ENCODE data around the gene LGR6. TPM values are rescaled to one million over a fixed set of nuclear protein-coding genes. Genes with fewer than 3 reads are reported as not detected.
A peak's percentile ranks its signal among the peaks of the same experiment; 100 is the strongest.

The LGR6 gene
- total and polyA plus RNA-seq, 10 of the 15 experiments (the other 5 are each of a cell fraction or from before 2014, with no cell fraction given) = not detected

DNA sequence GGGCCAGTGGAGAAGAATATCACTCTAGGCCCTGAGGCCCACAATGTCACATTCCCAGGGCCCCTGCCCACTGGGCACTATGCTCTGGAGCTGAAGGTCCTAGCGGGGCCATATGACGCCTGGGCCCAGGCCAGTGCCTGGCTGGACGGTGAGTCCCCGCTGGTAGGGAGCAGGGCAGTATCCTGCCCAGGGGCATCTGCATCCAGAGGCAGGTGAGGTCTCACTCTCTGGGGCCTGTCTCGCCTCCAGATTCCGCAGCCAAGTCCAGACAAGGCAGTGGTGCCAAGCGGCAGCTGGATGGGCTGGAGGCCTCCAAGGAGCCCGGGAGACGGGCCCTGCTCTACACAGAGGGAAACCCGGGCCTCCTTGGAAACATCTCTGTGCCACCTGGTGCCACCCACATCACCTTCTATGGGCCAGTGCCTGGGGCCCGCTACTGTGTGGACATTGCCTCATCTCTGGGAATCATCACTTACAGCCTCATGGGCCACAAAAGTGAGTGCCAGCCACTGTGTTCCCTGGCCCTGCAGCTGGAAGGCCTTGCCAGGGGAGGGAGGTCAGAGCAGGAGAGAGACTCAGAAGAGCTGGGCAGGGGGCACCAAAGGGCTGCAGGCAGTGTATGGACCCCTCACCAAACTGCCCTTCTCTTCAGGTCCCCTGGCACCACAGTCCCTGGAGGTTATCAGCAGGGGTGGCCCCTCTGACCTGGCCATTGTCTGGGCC, 22.1 kb upstream of the LGR6 start (continued):
- TF ChIP-seq, protein P1, sequence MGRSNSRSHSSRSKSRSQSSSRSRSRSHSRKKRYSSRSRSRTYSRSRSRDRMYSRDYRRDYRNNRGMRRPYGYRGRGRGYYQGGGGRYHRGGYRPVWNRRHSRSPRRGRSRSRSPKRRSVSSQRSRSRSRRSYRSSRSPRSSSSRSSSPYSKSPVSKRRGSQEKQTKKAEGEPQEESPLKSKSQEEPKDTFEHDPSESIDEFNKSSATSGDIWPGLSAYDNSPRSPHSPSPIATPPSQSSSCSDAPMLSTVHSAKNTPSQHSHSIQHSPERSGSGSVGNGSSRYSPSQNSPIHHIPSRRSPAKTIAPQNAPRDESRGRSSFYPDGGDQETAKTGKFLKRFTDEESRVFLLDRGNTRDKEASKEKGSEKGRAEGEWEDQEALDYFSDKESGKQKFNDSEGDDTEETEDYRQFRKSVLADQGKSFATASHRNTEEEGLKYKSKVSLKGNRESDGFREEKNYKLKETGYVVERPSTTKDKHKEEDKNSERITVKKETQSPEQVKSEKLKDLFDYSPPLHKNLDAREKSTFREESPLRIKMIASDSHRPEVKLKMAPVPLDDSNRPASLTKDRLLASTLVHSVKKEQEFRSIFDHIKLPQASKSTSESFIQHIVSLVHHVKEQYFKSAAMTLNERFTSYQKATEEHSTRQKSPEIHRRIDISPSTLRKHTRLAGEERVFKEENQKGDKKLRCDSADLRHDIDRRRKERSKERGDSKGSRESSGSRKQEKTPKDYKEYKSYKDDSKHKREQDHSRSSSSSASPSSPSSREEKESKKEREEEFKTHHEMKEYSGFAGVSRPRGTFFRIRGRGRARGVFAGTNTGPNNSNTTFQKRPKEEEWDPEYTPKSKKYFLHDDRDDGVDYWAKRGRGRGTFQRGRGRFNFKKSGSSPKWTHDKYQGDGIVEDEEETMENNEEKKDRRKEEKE (IDR thresholded peaks at IDR 0.05) = no peak
- no peak for TF ChIP-seq MTA2 (IDR thresholded peaks at IDR 0.05; ENCODE audit: low read depth)
- no peak for TF ChIP-seq RBBP5 (conservative IDR thresholded peaks at IDR 0.05)
- TF ChIP-seq YY1 (IDR thresholded peaks at IDR 0.05; ENCODE audit: low read depth, low read length) = no peak
- TF ChIP-seq NR2C1 (IDR thresholded peaks at IDR 0.05) = no peak

DNA sequence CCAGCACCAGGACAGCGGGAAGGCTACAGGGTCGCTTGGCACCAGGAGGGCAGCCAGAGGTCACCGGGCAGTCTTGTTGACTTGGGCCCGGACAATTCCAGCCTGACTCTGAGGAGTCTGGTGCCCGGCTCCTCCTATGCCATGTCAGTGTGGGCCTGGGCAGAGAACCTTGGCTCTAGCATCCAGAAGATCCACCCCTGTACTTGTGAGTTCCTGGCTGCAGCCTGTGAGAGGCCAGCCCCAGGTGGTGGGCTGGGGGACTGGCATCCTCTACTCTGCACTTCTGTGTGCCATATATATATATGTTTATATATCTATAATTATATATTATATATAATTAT, 21.6 kb upstream of the LGR6 start:
- Histone ChIP-seq H3K4me2 (ENCODE audit: control insufficient read depth, insufficient read depth) (no peak overlapping the region), H3K27ac (ENCODE audit: control insufficient read depth, insufficient read depth) (no peak overlapping the region), H2AFZ (ENCODE audit: control insufficient read depth, low read depth, low read length) (no peak overlapping the region), H3K4me3 (no peak overlapping the region), H3K36me3 (ENCODE audit: control insufficient read depth in 2 of 2, insufficient read depth in 2 of 2, low read length in 1 of 2) (no peaks in the 10 kb centered on the region), H3K9me3 (replicated peaks; ENCODE audit: control insufficient read depth, insufficient read depth, low read length) (no peaks in the 10 kb centered on the region), H3K4me1 (ENCODE audit: control insufficient read depth, insufficient read depth, low read length) (no peaks in the 10 kb centered on the region), H3K27me3 (replicated peaks in 1 of 2; ENCODE audit: control insufficient read depth in 2 of 2, insufficient read depth in 2 of 2, low read length in 1 of 2) (no peaks in the 10 kb centered on the region), H4K20me1 (ENCODE audit: control insufficient read depth, insufficient read depth) (no peaks in the 10 kb centered on the region), H3K79me2 (ENCODE audit: control insufficient read depth, insufficient read depth, low read length) (no peaks in the 10 kb centered on the region), H3K9ac (ENCODE audit: control insufficient read depth, insufficient read depth, low read length) (no peak overlapping the region)
- DNase-seq (ENCODE audit: low read depth, low spot score) (no peak), ATAC-seq (peak; percentile 46; the same call in 2 of the 3 replicates), FAIRE-seq (no peak)
- in situ Hi-C loops (cut with MboI) (no loop called here), intact Hi-C loops (cut with micrococcal nuclease; ENCODE audit: unreplicated experiment) (no loop called here)
- CTCF ChIA-PET = interaction anchor here (2.8 kb wide), 1 partner anchor 17 kb away, joined by 10 read pairs; no protein-coding TSS in a partner anchor
- POLR2A ChIA-PET = no interaction called here
- SMC1A ChIA-PET (ENCODE audit: uncharacterized antibody, unreplicated experiment) = no interaction called here
- no TSS peak for BruUV-seq (replicated peaks)
- RAD21 ChIA-PET (ENCODE audit: unreplicated experiment) = no interaction called here
- 100% methylated on average over 5 of the region's 5 CpGs for WGBS (ENCODE audit: insufficient coverage, insufficient replicate concordance, low lambda C conversion rate, missing lambda C conversion rate)
- TF ChIP-seq, protein P2, sequence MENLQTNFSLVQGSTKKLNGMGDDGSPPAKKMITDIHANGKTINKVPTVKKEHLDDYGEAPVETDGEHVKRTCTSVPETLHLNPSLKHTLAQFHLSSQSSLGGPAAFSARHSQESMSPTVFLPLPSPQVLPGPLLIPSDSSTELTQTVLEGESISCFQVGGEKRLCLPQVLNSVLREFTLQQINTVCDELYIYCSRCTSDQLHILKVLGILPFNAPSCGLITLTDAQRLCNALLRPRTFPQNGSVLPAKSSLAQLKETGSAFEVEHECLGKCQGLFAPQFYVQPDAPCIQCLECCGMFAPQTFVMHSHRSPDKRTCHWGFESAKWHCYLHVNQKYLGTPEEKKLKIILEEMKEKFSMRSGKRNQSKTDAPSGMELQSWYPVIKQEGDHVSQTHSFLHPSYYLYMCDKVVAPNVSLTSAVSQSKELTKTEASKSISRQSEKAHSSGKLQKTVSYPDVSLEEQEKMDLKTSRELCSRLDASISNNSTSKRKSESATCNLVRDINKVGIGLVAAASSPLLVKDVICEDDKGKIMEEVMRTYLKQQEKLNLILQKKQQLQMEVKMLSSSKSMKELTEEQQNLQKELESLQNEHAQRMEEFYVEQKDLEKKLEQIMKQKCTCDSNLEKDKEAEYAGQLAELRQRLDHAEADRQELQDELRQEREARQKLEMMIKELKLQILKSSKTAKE (IDR thresholded peaks at IDR 0.05; ENCODE audit: low read depth, poor library complexity, severe bottlenecking) = no peak
- TF ChIP-seq BRCA1 (IDR thresholded peaks at IDR 0.05; ENCODE audit: low read depth, low read length) (no peak), RFX5 (IDR thresholded peaks at IDR 0.05; ENCODE audit: low read depth, low read length) (no peak), ZNF217 (IDR thresholded peaks at IDR 0.05) (no peak), CBX3 (IDR thresholded peaks at IDR 0.05; ENCODE audit: borderline replicate concordance, low read depth) (no peak), HDAC2 (IDR thresholded peaks at IDR 0.05) (no peak), KLF5 (IDR thresholded peaks at IDR 0.05; ENCODE audit: partially characterized antibody) (no peak)
- TF ChIP-seq, protein P3, sequence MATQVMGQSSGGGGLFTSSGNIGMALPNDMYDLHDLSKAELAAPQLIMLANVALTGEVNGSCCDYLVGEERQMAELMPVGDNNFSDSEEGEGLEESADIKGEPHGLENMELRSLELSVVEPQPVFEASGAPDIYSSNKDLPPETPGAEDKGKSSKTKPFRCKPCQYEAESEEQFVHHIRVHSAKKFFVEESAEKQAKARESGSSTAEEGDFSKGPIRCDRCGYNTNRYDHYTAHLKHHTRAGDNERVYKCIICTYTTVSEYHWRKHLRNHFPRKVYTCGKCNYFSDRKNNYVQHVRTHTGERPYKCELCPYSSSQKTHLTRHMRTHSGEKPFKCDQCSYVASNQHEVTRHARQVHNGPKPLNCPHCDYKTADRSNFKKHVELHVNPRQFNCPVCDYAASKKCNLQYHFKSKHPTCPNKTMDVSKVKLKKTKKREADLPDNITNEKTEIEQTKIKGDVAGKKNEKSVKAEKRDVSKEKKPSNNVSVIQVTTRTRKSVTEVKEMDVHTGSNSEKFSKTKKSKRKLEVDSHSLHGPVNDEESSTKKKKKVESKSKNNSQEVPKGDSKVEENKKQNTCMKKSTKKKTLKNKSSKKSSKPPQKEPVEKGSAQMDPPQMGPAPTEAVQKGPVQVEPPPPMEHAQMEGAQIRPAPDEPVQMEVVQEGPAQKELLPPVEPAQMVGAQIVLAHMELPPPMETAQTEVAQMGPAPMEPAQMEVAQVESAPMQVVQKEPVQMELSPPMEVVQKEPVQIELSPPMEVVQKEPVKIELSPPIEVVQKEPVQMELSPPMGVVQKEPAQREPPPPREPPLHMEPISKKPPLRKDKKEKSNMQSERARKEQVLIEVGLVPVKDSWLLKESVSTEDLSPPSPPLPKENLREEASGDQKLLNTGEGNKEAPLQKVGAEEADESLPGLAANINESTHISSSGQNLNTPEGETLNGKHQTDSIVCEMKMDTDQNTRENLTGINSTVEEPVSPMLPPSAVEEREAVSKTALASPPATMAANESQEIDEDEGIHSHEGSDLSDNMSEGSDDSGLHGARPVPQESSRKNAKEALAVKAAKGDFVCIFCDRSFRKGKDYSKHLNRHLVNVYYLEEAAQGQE (IDR thresholded peaks at IDR 0.05; ENCODE audit: low read depth, low read length) = no peak
- TF ChIP-seq, protein P4, sequence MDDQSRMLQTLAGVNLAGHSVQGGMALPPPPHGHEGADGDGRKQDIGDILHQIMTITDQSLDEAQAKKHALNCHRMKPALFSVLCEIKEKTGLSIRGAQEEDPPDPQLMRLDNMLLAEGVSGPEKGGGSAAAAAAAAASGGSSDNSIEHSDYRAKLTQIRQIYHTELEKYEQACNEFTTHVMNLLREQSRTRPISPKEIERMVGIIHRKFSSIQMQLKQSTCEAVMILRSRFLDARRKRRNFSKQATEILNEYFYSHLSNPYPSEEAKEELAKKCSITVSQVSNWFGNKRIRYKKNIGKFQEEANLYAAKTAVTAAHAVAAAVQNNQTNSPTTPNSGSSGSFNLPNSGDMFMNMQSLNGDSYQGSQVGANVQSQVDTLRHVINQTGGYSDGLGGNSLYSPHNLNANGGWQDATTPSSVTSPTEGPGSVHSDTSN (IDR thresholded peaks at IDR 0.05; ENCODE audit: insufficient replicate concordance, low read depth, low read length) = no peak
